Measurements from ENCODE around the gene AVL9.

Gene AVL9

DNA sequence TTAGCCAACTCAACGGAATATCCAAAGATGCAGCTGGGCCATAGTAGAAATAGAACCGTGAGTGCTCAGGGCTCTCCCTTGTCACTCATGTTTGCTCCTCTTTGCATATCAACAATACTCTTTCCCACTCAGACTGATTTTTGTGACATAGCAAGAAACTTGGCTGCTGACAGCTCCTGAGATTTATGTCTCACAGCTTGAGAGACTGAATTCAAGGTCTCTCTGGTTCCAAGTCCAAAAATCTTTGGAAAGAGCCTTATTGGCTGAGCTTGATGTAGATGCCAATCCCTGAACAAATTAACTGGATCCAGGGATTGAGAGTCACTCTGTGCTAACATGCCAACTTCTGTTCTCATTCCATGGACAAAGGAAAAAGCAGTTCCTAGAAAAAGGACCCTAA, 35.5 kb upstream of the AVL9 start:
- H3K4me3 ChIP-seq (ENCODE audit: insufficient read depth in 1 of 2, low read depth in 1 of 2, low read length in 2 of 2): no peak overlapping the region
- no peak overlapping the region for H3K23ac ChIP-seq (ENCODE audit: low read length in 2 of 2)
- no peak overlapping the region for H2AK5ac ChIP-seq (ENCODE audit: low read length, severe bottlenecking)
- H4K91ac ChIP-seq (ENCODE audit: low read length): no peak overlapping the region
- no peak overlapping the region for H4K8ac ChIP-seq (ENCODE audit: low read length)
- no peak for DNase-seq
- H3K4ac ChIP-seq (ENCODE audit: low read depth in 1 of 2, low read length in 2 of 2): no peak overlapping the region
- H3K27ac ChIP-seq (ENCODE audit: low read length, poor library complexity, severe bottlenecking): no peak overlapping the region
- H3K9ac ChIP-seq (ENCODE audit: low read length): no peak overlapping the region
- no peak overlapping the region for H2BK120ac ChIP-seq (ENCODE audit: low read depth, low read length)
- no peaks in the 10 kb centered on the region for H3K79me1 ChIP-seq (replicated peaks; ENCODE audit: low read length, poor library complexity, severe bottlenecking)
- H2AFZ ChIP-seq (ENCODE audit: low read depth, low read length): no peak overlapping the region
- no peaks in the 10 kb centered on the region for H3K36me3 ChIP-seq (ENCODE audit: control insufficient read depth in 1 of 2, insufficient read depth in 2 of 2, low read depth in 1 of 2, low read length in 2 of 2)
- H3K4me1 ChIP-seq (ENCODE audit: control insufficient read depth, insufficient read depth, low read depth, low read length): no peaks in the 10 kb centered on the region
- 91% methylated on average over 2 of the region's 2 CpGs for WGBS
- no peak overlapping the region for H2BK12ac ChIP-seq (ENCODE audit: low read length in 2 of 2)
- no peak overlapping the region for H2BK5ac ChIP-seq (ENCODE audit: low read depth, low read length, poor library complexity, severe bottlenecking)
- no peak overlapping the region for H3K18ac ChIP-seq (ENCODE audit: low read depth in 1 of 2, low read length in 2 of 2)
- no peaks in the 10 kb centered on the region for H3K9me3 ChIP-seq (ENCODE audit: control insufficient read depth, low read length)
- H3K4me2 ChIP-seq (ENCODE audit: low read length, poor library complexity, severe bottlenecking): no peak overlapping the region
- no peak overlapping the region for H2BK15ac ChIP-seq (ENCODE audit: low read depth, poor library complexity, severe bottlenecking)
- H3K14ac ChIP-seq (ENCODE audit: low read length in 2 of 2): no peak overlapping the region
- peaks cover 13 to 14% of the 10 kb centered on the region in 2 experiments for H3K27me3 ChIP-seq (ENCODE audit: control insufficient read depth in 1 of 2, insufficient read depth in 1 of 2, low read length in 2 of 2)

DNA sequence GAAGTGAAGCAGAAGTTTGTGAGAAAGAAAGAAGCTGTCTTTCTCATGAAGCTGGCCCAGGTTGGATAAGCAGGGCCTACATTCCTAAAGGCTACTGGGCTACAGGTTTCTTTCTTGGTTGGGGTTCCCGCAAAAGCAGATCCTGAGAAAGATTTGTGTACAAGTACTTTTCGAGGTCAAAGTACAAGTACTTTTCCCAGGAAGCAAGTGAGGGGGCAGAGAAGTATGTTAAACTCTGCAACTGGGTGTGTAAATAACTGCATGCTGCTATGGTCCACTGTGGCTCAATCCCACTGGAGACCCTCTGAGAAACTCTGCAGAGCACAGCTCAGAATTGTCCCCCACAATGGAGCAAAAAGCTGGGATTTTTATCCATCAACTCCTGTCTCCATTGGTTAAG, 33.8 kb upstream of the AVL9 start:
- Histone ChIP-seq H3K27me3 (ENCODE audit: control insufficient read depth in 1 of 2, insufficient read depth in 1 of 2, low read length in 2 of 2) (peaks cover 13 to 14% of the 10 kb centered on the region in 2 experiments), H3K36me3 (ENCODE audit: control insufficient read depth in 1 of 2, insufficient read depth in 2 of 2, low read depth in 1 of 2, low read length in 2 of 2) (no peaks in the 10 kb centered on the region), H3K4me3 (ENCODE audit: insufficient read depth in 1 of 2, low read depth in 1 of 2, low read length in 2 of 2) (no peak overlapping the region), H4K91ac (ENCODE audit: low read length) (no peak overlapping the region), H2BK5ac (ENCODE audit: low read depth, low read length, poor library complexity, severe bottlenecking) (no peak overlapping the region), H4K8ac (ENCODE audit: low read length) (no peak overlapping the region), H3K14ac (ENCODE audit: low read length in 2 of 2) (no peak overlapping the region), H3K18ac (ENCODE audit: low read depth in 1 of 2, low read length in 2 of 2) (no peak overlapping the region), H3K4ac (ENCODE audit: low read depth in 1 of 2, low read length in 2 of 2) (no peak overlapping the region), H2AFZ (ENCODE audit: low read depth, low read length) (no peak overlapping the region), H3K9me3 (ENCODE audit: control insufficient read depth, low read length) (no peaks in the 10 kb centered on the region), H3K79me1 (replicated peaks; ENCODE audit: low read length, poor library complexity, severe bottlenecking) (no peaks in the 10 kb centered on the region), H3K27ac (ENCODE audit: low read length, poor library complexity, severe bottlenecking) (no peak overlapping the region), H3K4me1 (ENCODE audit: control insufficient read depth, insufficient read depth, low read depth, low read length) (no peaks in the 10 kb centered on the region), H2BK12ac (ENCODE audit: low read length in 2 of 2) (no peak overlapping the region), H3K9ac (ENCODE audit: low read length) (no peak overlapping the region), H3K4me2 (ENCODE audit: low read length, poor library complexity, severe bottlenecking) (no peak overlapping the region), H2AK5ac (ENCODE audit: low read length, severe bottlenecking) (no peak overlapping the region), H3K23ac (ENCODE audit: low read length in 2 of 2) (no peak overlapping the region), H2BK120ac (ENCODE audit: low read depth, low read length) (no peak overlapping the region), H2BK15ac (ENCODE audit: low read depth, poor library complexity, severe bottlenecking) (no peak overlapping the region)
- 76% methylated on average over 2 of the region's 2 CpGs for WGBS
- DNase-seq: no peak

DNA sequence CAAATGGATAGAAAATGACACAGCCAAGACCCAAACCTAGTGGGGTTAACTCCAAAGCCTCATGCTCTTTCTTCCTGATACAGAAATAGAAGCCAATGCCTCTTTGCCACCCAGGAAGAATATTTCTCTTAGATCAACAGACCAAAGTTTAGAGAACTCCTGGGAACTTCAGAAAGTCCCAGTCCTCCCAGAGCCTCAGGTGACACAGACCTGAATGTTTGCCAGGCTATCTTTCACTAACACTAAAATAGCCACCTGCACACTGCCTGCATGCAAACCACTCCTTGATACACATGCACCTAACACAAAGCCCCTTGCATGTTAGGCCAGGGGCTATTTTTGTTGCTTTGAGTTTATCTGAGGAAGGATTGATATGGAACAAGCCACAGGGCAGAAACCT, 32.8 kb upstream of the AVL9 start:
- H2BK15ac ChIP-seq (ENCODE audit: low read depth, poor library complexity, severe bottlenecking): no peak overlapping the region
- H3K4me1 ChIP-seq (ENCODE audit: control insufficient read depth, insufficient read depth, low read depth, low read length): no peaks in the 10 kb centered on the region
- DNase-seq: no peak
- no peak overlapping the region for H3K9ac ChIP-seq (ENCODE audit: low read length)
- no peak overlapping the region for H3K23ac ChIP-seq (ENCODE audit: low read length in 2 of 2)
- no peak overlapping the region for H2AFZ ChIP-seq (ENCODE audit: low read depth, low read length)
- H3K14ac ChIP-seq (ENCODE audit: low read length in 2 of 2): no peak overlapping the region
- no peak overlapping the region for H2AK5ac ChIP-seq (ENCODE audit: low read length, severe bottlenecking)
- H4K8ac ChIP-seq (ENCODE audit: low read length): no peak overlapping the region
- H2BK12ac ChIP-seq (ENCODE audit: low read length in 2 of 2): no peak overlapping the region
- no peak overlapping the region for H3K4me3 ChIP-seq (ENCODE audit: insufficient read depth in 1 of 2, low read depth in 1 of 2, low read length in 2 of 2)
- H3K79me1 ChIP-seq (replicated peaks; ENCODE audit: low read length, poor library complexity, severe bottlenecking): no peaks in the 10 kb centered on the region
- H3K36me3 ChIP-seq (ENCODE audit: control insufficient read depth in 1 of 2, insufficient read depth in 2 of 2, low read depth in 1 of 2, low read length in 2 of 2): no peaks in the 10 kb centered on the region
- no peak overlapping the region for H3K4ac ChIP-seq (ENCODE audit: low read depth in 1 of 2, low read length in 2 of 2)
- H3K27me3 ChIP-seq (ENCODE audit: control insufficient read depth in 1 of 2, insufficient read depth in 1 of 2, low read length in 2 of 2): peaks cover 13 to 14% of the 10 kb centered on the region in 2 experiments
- H3K4me2 ChIP-seq (ENCODE audit: low read length, poor library complexity, severe bottlenecking): no peak overlapping the region
- H2BK5ac ChIP-seq (ENCODE audit: low read depth, low read length, poor library complexity, severe bottlenecking): no peak overlapping the region
- no peak overlapping the region for H3K18ac ChIP-seq (ENCODE audit: low read depth in 1 of 2, low read length in 2 of 2)
- H3K27ac ChIP-seq (ENCODE audit: low read length, poor library complexity, severe bottlenecking): no peak overlapping the region
- no peak overlapping the region for H2BK120ac ChIP-seq (ENCODE audit: low read depth, low read length)
- no peaks in the 10 kb centered on the region for H3K9me3 ChIP-seq (ENCODE audit: control insufficient read depth, low read length)
- no peak overlapping the region for H4K91ac ChIP-seq (ENCODE audit: low read length)

GRCh38 chr7:32462977-32463376, 32.3 kb upstream of the AVL9 start:
- Histone ChIP-seq H3K27me3 (ENCODE audit: control insufficient read depth in 1 of 2, insufficient read depth in 1 of 2, low read length in 2 of 2) (peaks cover 12 to 13% of the 10 kb centered on the region in 2 experiments), H3K4ac (ENCODE audit: low read depth in 1 of 2, low read length in 2 of 2) (no peak overlapping the region), H3K9me3 (ENCODE audit: control insufficient read depth, low read length) (no peaks in the 10 kb centered on the region), H3K23ac (ENCODE audit: low read length in 2 of 2) (no peak overlapping the region), H3K27ac (ENCODE audit: low read length, poor library complexity, severe bottlenecking) (no peak overlapping the region), H2BK120ac (ENCODE audit: low read depth, low read length) (no peak overlapping the region), H3K14ac (ENCODE audit: low read length in 2 of 2) (no peak overlapping the region), H3K4me3 (ENCODE audit: insufficient read depth in 1 of 2, low read depth in 1 of 2, low read length in 2 of 2) (no peak overlapping the region), H4K8ac (ENCODE audit: low read length) (no peak overlapping the region), H2AK5ac (ENCODE audit: low read length, severe bottlenecking) (no peak overlapping the region), H4K91ac (ENCODE audit: low read length) (no peak overlapping the region), H2BK15ac (ENCODE audit: low read depth, poor library complexity, severe bottlenecking) (no peak overlapping the region), H3K79me1 (replicated peaks; ENCODE audit: low read length, poor library complexity, severe bottlenecking) (no peaks in the 10 kb centered on the region), H2BK5ac (ENCODE audit: low read depth, low read length, poor library complexity, severe bottlenecking) (no peak overlapping the region), H3K18ac (ENCODE audit: low read depth in 1 of 2, low read length in 2 of 2) (no peak overlapping the region), H3K4me1 (ENCODE audit: control insufficient read depth, insufficient read depth, low read depth, low read length) (no peaks in the 10 kb centered on the region), H3K9ac (ENCODE audit: low read length) (no peak overlapping the region), H2BK12ac (ENCODE audit: low read length in 2 of 2) (no peak overlapping the region), H3K36me3 (ENCODE audit: control insufficient read depth in 1 of 2, insufficient read depth in 2 of 2, low read depth in 1 of 2, low read length in 2 of 2) (no peaks in the 10 kb centered on the region), H2AFZ (ENCODE audit: low read depth, low read length) (no peak overlapping the region), H3K4me2 (ENCODE audit: low read length, poor library complexity, severe bottlenecking) (no peak overlapping the region)
- no peak for DNase-seq
- WGBS: 89% methylated on average over 1 of the region's 1 CpG

All from mesenchymal stem cell (in vitro differentiated cells and primary cell).